Measurements from ENCODE around the gene DCST2. TPM values are rescaled to one million over a fixed set of nuclear protein-coding genes. Genes with fewer than 3 reads are reported as not detected.
A peak's percentile ranks its signal among the peaks of the same experiment; 100 is the strongest.

DCST2 gene
- total RNA-seq, 4 donors from 2014 or later: 0.36 to 0.79 (median 0.38) TPM; not detected in 1

- TF ChIP-seq CTCF (IDR thresholded peaks at IDR 0.05): no peak
- ATAC-seq (ENCODE audit: low FRiP score) (peak; percentile 61), DNase-seq (ENCODE audit: low spot score) (peak; percentile 82)
Measured at GRCh38 chr1:154970631-154971340, 62.8 kb downstream of the DCST2 start, which contains the start of gene SHC1. SHC1 (minus strand) TSS chr1:154970747; CDS start chr1:154970526, 221 bp downstream.

DNA sequence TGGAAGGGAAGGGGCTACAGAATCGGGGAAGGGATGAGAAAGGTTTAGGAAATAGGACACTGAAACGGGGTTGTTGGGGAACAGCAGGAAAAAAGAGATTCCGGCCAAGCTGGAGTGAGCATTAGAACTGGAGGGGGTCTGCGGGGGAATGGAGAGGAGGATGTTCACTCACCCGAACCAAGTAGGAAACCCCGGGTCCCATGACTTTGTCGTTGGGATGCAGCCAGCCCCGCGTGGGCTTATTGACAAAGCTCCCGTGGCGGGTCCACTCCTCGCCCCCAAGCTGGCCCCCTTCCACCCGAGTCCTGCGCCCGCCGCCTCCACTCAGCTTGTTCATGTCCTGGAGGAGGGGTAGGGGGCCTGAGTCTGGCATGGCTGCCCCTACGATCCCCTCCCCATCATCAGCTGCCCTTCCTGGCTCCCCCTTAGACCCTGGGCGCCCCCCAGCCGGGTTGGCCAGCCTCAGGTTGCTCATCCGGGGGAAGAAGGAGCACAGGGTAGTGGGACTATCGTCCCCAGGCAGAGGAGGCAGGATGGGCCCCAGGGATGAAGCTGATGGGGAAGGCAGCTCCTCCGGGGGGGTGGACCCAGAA is 63.6 kb downstream of the DCST2 start:
- TF ChIP-seq CTCF (IDR thresholded peaks at IDR 0.05): no peak
- no peak for ATAC-seq (ENCODE audit: low FRiP score)
- DNase-seq (ENCODE audit: low spot score): no peak

DNA sequence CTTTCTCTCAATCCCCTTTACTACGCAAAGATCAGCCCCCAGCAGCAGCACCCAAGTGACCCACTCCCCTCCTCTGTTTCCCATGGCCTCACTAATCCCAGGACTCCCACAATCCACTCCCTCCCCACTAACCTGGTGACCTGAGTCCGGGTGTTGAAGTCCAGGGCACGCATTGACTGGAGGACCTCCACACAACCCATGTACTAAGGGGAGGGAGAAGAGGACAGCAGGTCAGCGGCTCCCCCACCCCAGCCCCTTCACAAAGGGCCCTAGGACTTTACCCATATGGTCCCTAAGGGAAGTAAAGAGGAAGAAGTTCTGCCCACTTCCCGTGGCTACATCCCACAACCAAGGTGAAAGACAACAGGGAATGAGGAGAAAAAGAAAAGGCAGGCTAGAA is 64.3 kb downstream of the DCST2 start:
- TF ChIP-seq CTCF (IDR thresholded peaks at IDR 0.05): no peak
- DNase-seq (ENCODE audit: low spot score) (no peak), ATAC-seq (ENCODE audit: low FRiP score) (no peak)

- ATAC-seq (ENCODE audit: low FRiP score) (no peak), DNase-seq (ENCODE audit: low spot score) (no peak)
- TF ChIP-seq CTCF (IDR thresholded peaks at IDR 0.05): no peak
Measured at GRCh38 chr1:154968731-154969130, 64.8 kb downstream of the DCST2 start.

Small RNA genes within 50 kb of the gene (small RNA-seq; reads per million reads assigned to genes)
- gene MIR4258: not detected

Other genes with a start within 250 kb of the DCST2 start
- gene KCNN3, start 163.5 kb downstream of the DCST2 start, total RNA-seq: 1 to 10 TPM in 2 of 4 donors, under 1 TPM in 2; 0.24 to 2.4 (median 0.95) TPM
- gene PMVK, start 97.1 kb downstream of the DCST2 start, total RNA-seq: 10 to 100 TPM in 2 of 4 donors, 1 to 10 TPM in 2; 7.4 to 16.2 (median 12.1) TPM
- gene PBXIP1, start 77.7 kb downstream of the DCST2 start, total RNA-seq: 10 to 100 TPM; 65.0 to 93.7 (median 82.0) TPM
- 10 to 100 TPM; 10.2 to 21.2 (median 15.9) TPM for gene PYGO2, start 72.0 kb downstream of the DCST2 start, total RNA-seq
- 100 to 1,000 TPM; 152 to 265 (median 171) TPM for gene SHC1, start 63.0 kb downstream of the DCST2 start, total RNA-seq
- 10 to 100 TPM; 34.0 to 72.8 (median 43.2) TPM for gene CKS1B, start 59.1 kb downstream of the DCST2 start, total RNA-seq
- 10 to 100 TPM; 26.8 to 43.8 (median 30.9) TPM for gene FLAD1, start 50.4 kb downstream of the DCST2 start, total RNA-seq
- not detected for gene LENEP, start 40.2 kb downstream of the DCST2 start, total RNA-seq
- gene ZBTB7B, start 31.0 kb downstream of the DCST2 start, total RNA-seq: 10 to 100 TPM; 38.6 to 66.4 (median 49.2) TPM
- gene DCST1, start within 50 bp of the DCST2 start, total RNA-seq: not detected
- 100 to 1,000 TPM; 116 to 262 (median 157) TPM for gene ADAM15, start 17.5 kb upstream of the DCST2 start, total RNA-seq
- 1 to 10 TPM; 1.7 to 5.0 (median 4.4) TPM for gene EFNA4, start 30.0 kb upstream of the DCST2 start, total RNA-seq
- gene EFNA3, start 45.1 kb upstream of the DCST2 start, total RNA-seq: 1 to 10 TPM in 2 of 4 donors, under 1 TPM in 1, not detected in 1; 0.84 to 1.8 (median 1.6) TPM
- 10 to 100 TPM; 29.2 to 61.7 (median 56.7) TPM for gene EFNA1, start 94.1 kb upstream of the DCST2 start, total RNA-seq
- gene SLC50A1, start 102.1 kb upstream of the DCST2 start, total RNA-seq: 10 to 100 TPM; 26.8 to 40.6 (median 27.5) TPM
- 10 to 100 TPM; 32.5 to 70.8 (median 58.5) TPM for gene DPM3, start 106.8 kb upstream of the DCST2 start, total RNA-seq
- 100 to 1,000 TPM in 2 of 4 donors, 10 to 100 TPM in 2; 77.9 to 171 (median 99.7) TPM for gene KRTCAP2, start 139.5 kb upstream of the DCST2 start, total RNA-seq
- 1 to 10 TPM in 3 of 4 donors, under 1 TPM in 1; 0.36 to 1.4 (median 1.1) TPM for gene TRIM46, start 140.1 kb upstream of the DCST2 start, total RNA-seq
- gene THBS3, start 174.1 kb upstream of the DCST2 start, total RNA-seq: 10 to 100 TPM; 11.3 to 32.2 (median 25.0) TPM
- 10 to 100 TPM; 38.3 to 52.0 (median 40.8) TPM for gene MTX1, start 174.9 kb upstream of the DCST2 start, total RNA-seq
- gene ENTREP3, start 221.7 kb upstream of the DCST2 start, total RNA-seq: 10 to 100 TPM in 3 of 4 donors, 1 to 10 TPM in 1; 8.7 to 13.4 (median 11.9) TPM
- gene SCAMP3, start 228.6 kb upstream of the DCST2 start, total RNA-seq: 10 to 100 TPM; 48.2 to 72.9 (median 63.1) TPM
- 10 to 100 TPM; 16.9 to 41.3 (median 32.7) TPM for gene CLK2, start 239.7 kb upstream of the DCST2 start, total RNA-seq
- gene HCN3, start 243.7 kb upstream of the DCST2 start, total RNA-seq: 1 to 10 TPM in 2 of 4 donors, under 1 TPM in 2; 0.36 to 2.3 (median 1.2) TPM

All from omental fat pad (tissue), 4 donors.